Spleen (tissue), 11 donors: ENCODE results near the gene FBXO9. TPM values are rescaled to one million over a fixed set of nuclear protein-coding genes. Genes with fewer than 3 reads are reported as not detected.

ENCODE experiments used
- DNase-seq: peaks from one replicate; pipeline ENCODE4 v3.0.0-alpha.2; 2020
- H3K27ac ChIP-seq, 8 donors: fragments of 200-600 bp; sonication (generic) in 7 of 8; 1 replicate in 4 of 8; 2 replicates in 4 of 8; pipeline versions ENCODE4 v1.5.0 to v1.8.0; 2016 to 2021; ENCODE audit warnings: inconsistent platforms in 4 of 8, mild to moderate bottlenecking in 4 of 8, moderate library complexity in 1 of 8
- H3K27me3 ChIP-seq, 7 donors: fragments of 200-600 bp; sonication (generic) in 6 of 7; replicated peaks in 1 of 7; 1 replicate in 4 of 7; 2 replicates in 3 of 7; pipeline versions ENCODE4 v1.5.0 to v1.8.0; 2016 to 2021; ENCODE audit warnings: inconsistent platforms in 3 of 7, mild to moderate bottlenecking in 1 of 7
- H3K36me3 ChIP-seq, 6 donors: fragments of 200-600 bp; sonication (generic) in 5 of 6; 1 replicate in 4 of 6; 2 replicates in 2 of 6; pipeline versions ENCODE4 v1.5.0 to v1.8.0; 2016 to 2021; ENCODE audit warnings: inconsistent platforms in 2 of 6
- H3K4me1 ChIP-seq, 6 donors: fragments of 200-600 bp; sonication (generic) in 5 of 6; 1 replicate in 3 of 6; 2 replicates in 3 of 6; pipeline versions ENCODE4 v1.5.0 to v1.8.0; 2016 to 2021; ENCODE audit warnings: inconsistent platforms in 3 of 6
- H3K4me3 ChIP-seq, 8 donors: fragments of 200-600 bp; sonication (generic) in 7 of 8; 1 replicate in 4 of 8; 2 replicates in 4 of 8; pipeline versions ENCODE4 v1.5.0 to v1.8.0; 2016 to 2021; ENCODE audit warnings: inconsistent platforms in 4 of 8, mild to moderate bottlenecking in 4 of 8, moderate library complexity in 2 of 8
- H3K9me3 ChIP-seq, 8 donors: fragments of 200-600 bp; sonication (generic) in 7 of 8; 1 replicate in 4 of 8; 2 replicates in 4 of 8; pipeline versions ENCODE4 v1.5.0 to v1.8.0; 2016 to 2021; ENCODE audit warnings: inconsistent platforms in 4 of 8
- POLR2A ChIP-seq, 3 donors: fragments of 450-650 bp; IDR thresholded peaks; one replicate each; pipeline ENCODE4 v1.5.1; 2017; ENCODE audit warnings: antibody characterized with exemption in 3 of 3, mild to moderate bottlenecking in 1 of 3
- POLR2AphosphoS5 ChIP-seq, 3 donors: sonication (generic); formaldehyde crosslinking; IDR thresholded peaks; one replicate each; pipeline ENCODE4 v1.5.1; 2017; ENCODE audit warnings: antibody characterized with exemption in 3 of 3
- WGBS, 5 donors: extraction: QIAGEN DNeasy Blood & Tissue Kit in 3 of 5; methylation state at CpG; one replicate each; pipeline versions ENCODE4 v1.1.5 to v1.1.7; 2013 to 2018; 5-methylcytosine and 5-hydroxymethylcytosine counted together
- intact Hi-C: fragments of 100-400 bp; cut with DNase I; formaldehyde crosslinking; loops from one replicate; pipeline ENCODE4 v1.15.0; 2023; ENCODE audit warnings: low total_unique reads
- polyA plus RNA-seq, 3 donors: library from polyadenylated mRNA; stranded (reverse); fragments of 200-250 nt; gene quantifications; one replicate each; pipeline ENCODE4 v1.2.1, GENCODE V29; 2013
- total RNA-seq, 7 donors: library from RNA; depleted of rRNA in 3 of 7; stranded (reverse); fragments of >200 nt in 3 of 7; fragmentation: NEBNext Ultra II Directional in 4 of 7; extraction: Animal tissue kit (Norgen Biotek cat#: 25700) in 4 of 7; gene quantifications; one replicate each; pipeline versions ENCODE4 v1.1.0 to v1.2.1, GENCODE V29; 2016 to 2021
- TF ChIP-seq, protein P1 (sequence below), 11 experiments: fragments of 200-600 bp in 7 of 11; fragments of 450-650 bp in 4 of 11; sonication (generic) in 4 of 11; IDR thresholded peaks in 8 of 11; conservative IDR thresholded peaks in 3 of 11; 1 replicate in 7 of 11; 2 replicates in 4 of 11; pipeline versions ENCODE4 v1.4.0 to v1.8.0; 2016 to 2021; ENCODE audit warnings: antibody characterized with exemption in 11 of 11, inconsistent platforms in 4 of 11, mild to moderate bottlenecking in 1 of 11
- donor health status: healthy with polysubstance abuse.
- donor health status: DM: no; HTN: no; CAD: no; lungs with moderate emphysema.
- donor health status: DM: no; HTN: no; CAD: no.
- donor health status: Bipolar disorder and iron deficiency.
- donor health status: healthy.
- donor health status: DM: no; HTN: no; CAD: no.
- donor health status: DM: yes; HTN: yes; CAD: no.

FBXO9 gene
- total and polyA plus RNA-seq, 10 donors: 21.4 to 115 (median 69.5) TPM

DNA sequence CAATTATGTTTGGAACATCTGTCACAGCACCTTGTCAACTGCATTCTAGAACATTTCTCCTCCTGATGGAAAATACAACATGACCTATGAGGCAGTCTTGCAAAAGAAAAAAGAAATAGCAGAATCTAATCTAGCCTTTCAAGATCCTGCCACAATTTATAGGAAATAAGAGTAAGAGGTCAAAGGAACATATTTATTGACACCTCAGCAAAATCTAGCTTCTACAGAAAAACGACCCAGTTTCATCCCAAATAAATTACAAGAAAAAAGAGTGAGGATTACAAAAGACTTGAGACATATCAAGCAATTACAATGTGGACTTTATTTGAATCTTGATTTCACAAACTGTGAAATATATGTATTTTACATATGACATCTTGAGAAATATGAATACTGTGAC lies 4.2 kb downstream of the FBXO9 start:
- Histone ChIP-seq H3K27ac (peak overlapping the region in 3 of 8 donors; percentile 21 to 97 (median 97)), H3K4me3 (no peak overlapping the region), H3K27me3 (no peaks in the 10 kb centered on the region), H3K9me3 (no peaks in the 10 kb centered on the region), H3K36me3 (peaks cover 0 to 37% (median 22%) of the 10 kb centered on the region in 6 donors), H3K4me1 (peaks cover 18 to 66% (median 38%) of the 10 kb centered on the region in 6 donors)
- intact Hi-C loops: no loop called here
- DNase-seq: no peak
- 37 to 74% (median 47%) methylated on average over 1 of the region's 1 CpG for WGBS, 5 donors
- TF ChIP-seq POLR2AphosphoS5 (IDR thresholded peaks at IDR 0.05) (no peak), POLR2A (IDR thresholded peaks at IDR 0.05) (no peak)
- TF ChIP-seq, protein P1, sequence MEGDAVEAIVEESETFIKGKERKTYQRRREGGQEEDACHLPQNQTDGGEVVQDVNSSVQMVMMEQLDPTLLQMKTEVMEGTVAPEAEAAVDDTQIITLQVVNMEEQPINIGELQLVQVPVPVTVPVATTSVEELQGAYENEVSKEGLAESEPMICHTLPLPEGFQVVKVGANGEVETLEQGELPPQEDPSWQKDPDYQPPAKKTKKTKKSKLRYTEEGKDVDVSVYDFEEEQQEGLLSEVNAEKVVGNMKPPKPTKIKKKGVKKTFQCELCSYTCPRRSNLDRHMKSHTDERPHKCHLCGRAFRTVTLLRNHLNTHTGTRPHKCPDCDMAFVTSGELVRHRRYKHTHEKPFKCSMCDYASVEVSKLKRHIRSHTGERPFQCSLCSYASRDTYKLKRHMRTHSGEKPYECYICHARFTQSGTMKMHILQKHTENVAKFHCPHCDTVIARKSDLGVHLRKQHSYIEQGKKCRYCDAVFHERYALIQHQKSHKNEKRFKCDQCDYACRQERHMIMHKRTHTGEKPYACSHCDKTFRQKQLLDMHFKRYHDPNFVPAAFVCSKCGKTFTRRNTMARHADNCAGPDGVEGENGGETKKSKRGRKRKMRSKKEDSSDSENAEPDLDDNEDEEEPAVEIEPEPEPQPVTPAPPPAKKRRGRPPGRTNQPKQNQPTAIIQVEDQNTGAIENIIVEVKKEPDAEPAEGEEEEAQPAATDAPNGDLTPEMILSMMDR (IDR thresholded peaks at IDR 0.05 in 8 of 11, conservative IDR thresholded peaks at IDR 0.05 in 3 of 11): no peak

DNA sequence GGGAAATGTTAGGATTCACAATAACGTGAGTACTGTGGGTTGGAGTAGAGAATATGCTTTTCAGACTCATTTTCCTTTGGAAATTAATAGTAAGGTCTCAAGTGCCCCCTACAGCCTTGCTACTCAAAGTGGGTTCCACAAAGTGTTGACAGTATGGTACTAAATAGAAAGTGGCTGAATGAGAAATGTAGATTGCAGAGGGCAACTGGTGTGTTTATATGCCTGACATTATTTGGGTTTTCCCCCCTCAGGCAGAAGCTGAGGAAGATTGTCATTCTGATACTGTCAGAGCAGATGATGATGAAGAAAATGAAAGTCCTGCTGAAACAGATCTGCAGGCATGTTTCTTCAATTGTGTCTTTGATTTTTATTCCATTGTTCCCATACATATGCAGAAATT lies 5.6 kb downstream of the FBXO9 start:
- H3K9me3 ChIP-seq: no peaks in the 10 kb centered on the region
- no peak overlapping the region for H3K4me3 ChIP-seq
- H3K27ac ChIP-seq: no peak overlapping the region
- no peak for DNase-seq
- H3K4me1 ChIP-seq: peaks cover 18 to 62% (median 37%) of the 10 kb centered on the region in 6 donors
- no peak for TF ChIP-seq POLR2A (IDR thresholded peaks at IDR 0.05)
- TF ChIP-seq POLR2AphosphoS5 (IDR thresholded peaks at IDR 0.05): no peak
- intact Hi-C loops: no loop called here
- peaks cover 0 to 51% (median 33%) of the 10 kb centered on the region in 6 donors for H3K36me3 ChIP-seq
- WGBS, 5 donors: 51 to 77% (median 55%) methylated on average over 1 of the region's 1 CpG
- H3K27me3 ChIP-seq: no peaks in the 10 kb centered on the region

DNA sequence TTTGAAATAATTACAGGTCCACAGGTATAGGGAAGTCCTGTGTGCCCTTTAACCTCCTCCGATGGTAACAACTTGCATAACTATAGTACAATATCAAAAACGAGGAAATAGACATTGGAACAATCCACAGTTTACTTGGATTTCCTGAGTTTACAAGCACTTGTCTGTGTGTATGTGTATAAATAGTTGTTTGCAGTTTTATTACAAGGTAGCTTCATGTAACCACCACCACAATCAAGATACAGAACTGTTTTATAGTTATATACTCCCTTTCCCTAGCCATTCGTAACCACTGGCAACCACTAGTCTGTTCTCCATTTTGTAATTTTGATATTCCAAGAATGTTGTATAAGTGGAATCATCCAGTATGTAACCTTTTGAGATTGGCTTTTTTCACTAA lies 9.1 kb downstream of the FBXO9 start:
- DNase-seq: no peak
- no peaks in the 10 kb centered on the region for H3K9me3 ChIP-seq
- TF ChIP-seq, protein P1 (IDR thresholded peaks at IDR 0.05 in 8 of 11, conservative IDR thresholded peaks at IDR 0.05 in 3 of 11): no peak
- TF ChIP-seq POLR2A (IDR thresholded peaks at IDR 0.05): no peak
- no peak for TF ChIP-seq POLR2AphosphoS5 (IDR thresholded peaks at IDR 0.05)
- H3K27ac ChIP-seq: no peak overlapping the region
- peaks cover 0 to 86% (median 57%) of the 10 kb centered on the region in 6 donors for H3K36me3 ChIP-seq
- H3K27me3 ChIP-seq: no peaks in the 10 kb centered on the region
- 71 to 90% (median 79%) methylated on average over 3 of the region's 3 CpGs for WGBS, 5 donors
- no peak overlapping the region for H3K4me3 ChIP-seq
- peaks cover 0 to 34% (median 8%) of the 10 kb centered on the region in 6 donors for H3K4me1 ChIP-seq
- intact Hi-C loops: no loop called here

DNA sequence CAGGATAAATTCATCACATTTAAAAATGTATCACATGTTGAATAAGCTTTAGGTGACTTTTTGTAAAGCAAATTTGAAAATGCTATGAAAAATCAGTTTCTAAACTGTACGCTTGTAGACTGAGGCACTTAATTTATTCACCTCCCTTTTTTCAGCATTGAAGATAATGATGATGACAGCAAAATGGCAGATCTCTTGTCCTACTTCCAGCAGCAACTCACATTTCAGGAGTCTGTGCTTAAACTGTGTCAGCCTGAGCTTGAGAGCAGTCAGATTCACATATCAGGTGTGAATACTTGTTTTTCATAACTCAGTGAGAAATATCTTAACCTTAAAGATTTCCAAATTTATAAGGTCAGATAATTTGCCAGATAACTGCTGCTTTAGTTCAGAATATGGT lies 15.6 kb downstream of the FBXO9 start:
- Histone ChIP-seq H3K4me1 (peaks cover 0 to 8% (median 0%) of the 10 kb centered on the region in 6 donors), H3K4me3 (no peak overlapping the region), H3K9me3 (no peaks in the 10 kb centered on the region), H3K27me3 (no peaks in the 10 kb centered on the region), H3K27ac (no peak overlapping the region), H3K36me3 (peaks cover 0 to 100% (median 82%) of the 10 kb centered on the region in 6 donors)
- no peak for DNase-seq
- 88 to 100% (median 95%) methylated on average over 1 of the region's 1 CpG for WGBS, 5 donors
- TF ChIP-seq, protein P1 (IDR thresholded peaks at IDR 0.05 in 8 of 11, conservative IDR thresholded peaks at IDR 0.05 in 3 of 11): no peak
- TF ChIP-seq POLR2A (IDR thresholded peaks at IDR 0.05) (no peak), POLR2AphosphoS5 (IDR thresholded peaks at IDR 0.05) (no peak)
- intact Hi-C loops: no loop called here

DNA sequence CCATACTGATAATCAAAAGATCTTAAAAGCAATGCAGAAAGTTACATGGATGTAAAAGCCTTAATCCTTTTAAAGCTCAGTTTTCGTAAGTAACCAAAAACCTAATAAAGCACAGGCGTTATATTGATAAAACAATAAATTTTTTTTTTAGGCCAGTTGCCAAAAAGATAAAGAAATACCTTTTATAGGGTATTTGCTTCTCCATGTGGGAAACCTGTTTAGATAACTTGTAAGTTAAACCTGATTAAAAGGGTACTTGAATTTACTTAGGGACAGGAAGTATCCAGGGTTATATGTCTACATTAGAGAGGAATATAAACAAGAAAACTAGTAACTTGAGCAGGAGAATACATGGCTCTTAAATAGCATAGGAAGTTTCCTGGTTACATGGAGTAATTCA lies 21.1 kb downstream of the FBXO9 start:
- intact Hi-C loops: no loop called here
- H3K27me3 ChIP-seq: no peaks in the 10 kb centered on the region
- no peaks in the 10 kb centered on the region for H3K4me1 ChIP-seq
- 45 to 75% (median 46%) methylated on average over 2 of the region's 2 CpGs for WGBS, 5 donors
- DNase-seq: no peak
- H3K9me3 ChIP-seq: no peaks in the 10 kb centered on the region
- TF ChIP-seq POLR2AphosphoS5 (IDR thresholded peaks at IDR 0.05): no peak
- no peak for TF ChIP-seq POLR2A (IDR thresholded peaks at IDR 0.05)
- TF ChIP-seq, protein P1 (IDR thresholded peaks at IDR 0.05 in 8 of 11, conservative IDR thresholded peaks at IDR 0.05 in 3 of 11): no peak
- H3K36me3 ChIP-seq: peaks cover 0 to 100% (median 91%) of the 10 kb centered on the region in 6 donors
- no peak overlapping the region for H3K4me3 ChIP-seq
- no peak overlapping the region for H3K27ac ChIP-seq
